AG09319 (cell line): ENCODE results near the gene SRP68.
"Not testable (repeated sequence)": the region's sequence is repeated elsewhere in the genome, so short reads cannot be mapped to it uniquely, and the experiment has no call there.

Experiments
- DNase-seq: peaks from one replicate; pipeline ENCODE4 v3.0.0-alpha.2; 2010; ENCODE audit warnings: low read depth; ENCODE audit errors: extremely low read depth
- TF ChIP-seq, protein P1 (sequence below): IDR thresholded peaks from 2 replicates; pipeline ENCODE4 v1.5.1; 2011; ENCODE audit warnings: low read depth, mild to moderate bottlenecking, inconsistent platforms, low read length, moderate library complexity

SRP68 gene

GRCh38 chr17:76074390-76075363 is 2.4 kb upstream of the SRP68 start, which contains the start of gene GALR2:
Gene GALR2, plus strand, starts transcription at chr17:76074781. Its CDS starts 103 bp downstream, at chr17:76074884.
- DNase-seq: no peak
- TF ChIP-seq, protein P1, sequence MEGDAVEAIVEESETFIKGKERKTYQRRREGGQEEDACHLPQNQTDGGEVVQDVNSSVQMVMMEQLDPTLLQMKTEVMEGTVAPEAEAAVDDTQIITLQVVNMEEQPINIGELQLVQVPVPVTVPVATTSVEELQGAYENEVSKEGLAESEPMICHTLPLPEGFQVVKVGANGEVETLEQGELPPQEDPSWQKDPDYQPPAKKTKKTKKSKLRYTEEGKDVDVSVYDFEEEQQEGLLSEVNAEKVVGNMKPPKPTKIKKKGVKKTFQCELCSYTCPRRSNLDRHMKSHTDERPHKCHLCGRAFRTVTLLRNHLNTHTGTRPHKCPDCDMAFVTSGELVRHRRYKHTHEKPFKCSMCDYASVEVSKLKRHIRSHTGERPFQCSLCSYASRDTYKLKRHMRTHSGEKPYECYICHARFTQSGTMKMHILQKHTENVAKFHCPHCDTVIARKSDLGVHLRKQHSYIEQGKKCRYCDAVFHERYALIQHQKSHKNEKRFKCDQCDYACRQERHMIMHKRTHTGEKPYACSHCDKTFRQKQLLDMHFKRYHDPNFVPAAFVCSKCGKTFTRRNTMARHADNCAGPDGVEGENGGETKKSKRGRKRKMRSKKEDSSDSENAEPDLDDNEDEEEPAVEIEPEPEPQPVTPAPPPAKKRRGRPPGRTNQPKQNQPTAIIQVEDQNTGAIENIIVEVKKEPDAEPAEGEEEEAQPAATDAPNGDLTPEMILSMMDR: no peak

- no peak for DNase-seq
- TF ChIP-seq, protein P1: no peak
These were observed 678 bp downstream of the SRP68 start for GRCh38 chr17:76071531-76072147.

DNA sequence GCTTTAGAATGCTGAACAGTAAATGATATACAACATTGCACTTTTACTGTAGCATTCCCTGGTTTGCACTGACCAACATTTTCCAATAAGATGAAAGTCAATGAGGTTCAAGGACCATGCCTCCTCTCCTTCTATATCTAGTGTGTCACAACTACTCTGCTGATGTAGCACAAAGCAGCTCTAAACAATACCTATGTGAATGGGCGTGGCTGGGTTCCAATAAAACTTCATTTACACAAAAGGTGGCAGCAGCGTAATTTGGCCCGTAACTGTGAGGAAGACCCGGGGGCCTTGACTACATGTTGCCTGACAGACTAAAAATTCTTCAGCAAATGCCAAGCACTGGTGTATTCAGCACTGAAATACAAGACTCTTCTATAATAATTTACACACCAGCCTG is 6.5 kb downstream of the SRP68 start:
- no peak for DNase-seq
- TF ChIP-seq, protein P1: no peak

DNA sequence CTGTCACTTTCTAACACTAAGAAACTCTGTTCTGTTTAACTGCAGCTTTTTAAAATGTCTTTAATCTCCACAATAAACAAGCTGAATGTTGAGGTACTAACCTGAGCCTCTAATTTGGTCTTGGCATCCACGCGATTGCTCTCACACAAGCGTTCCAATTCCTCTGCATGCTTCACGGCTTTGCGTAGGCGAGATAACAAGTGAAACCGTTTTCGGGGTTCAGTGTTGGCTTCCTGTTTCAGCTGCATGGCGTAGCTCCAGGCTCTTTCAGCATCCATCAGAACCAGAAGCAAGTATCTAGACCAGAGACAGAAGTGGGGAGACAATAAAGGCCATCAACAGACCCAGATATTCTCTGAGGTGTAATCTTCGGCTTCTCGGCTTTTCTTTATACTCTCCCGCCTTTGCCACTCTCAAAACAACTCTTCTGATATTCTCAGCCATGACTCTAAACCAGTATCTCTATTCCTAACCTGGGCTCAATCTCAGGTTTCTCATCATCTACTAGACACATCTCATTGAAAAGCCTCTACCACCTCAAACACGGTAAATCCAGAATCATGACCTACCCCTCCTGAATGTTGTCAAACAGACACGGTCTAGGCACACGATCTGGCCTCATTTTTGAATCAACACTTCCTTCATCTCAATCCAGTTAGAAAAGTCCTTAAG is 8.3 kb downstream of the SRP68 start:
- TF ChIP-seq, protein P1: no peak
- DNase-seq: no peak

DNA sequence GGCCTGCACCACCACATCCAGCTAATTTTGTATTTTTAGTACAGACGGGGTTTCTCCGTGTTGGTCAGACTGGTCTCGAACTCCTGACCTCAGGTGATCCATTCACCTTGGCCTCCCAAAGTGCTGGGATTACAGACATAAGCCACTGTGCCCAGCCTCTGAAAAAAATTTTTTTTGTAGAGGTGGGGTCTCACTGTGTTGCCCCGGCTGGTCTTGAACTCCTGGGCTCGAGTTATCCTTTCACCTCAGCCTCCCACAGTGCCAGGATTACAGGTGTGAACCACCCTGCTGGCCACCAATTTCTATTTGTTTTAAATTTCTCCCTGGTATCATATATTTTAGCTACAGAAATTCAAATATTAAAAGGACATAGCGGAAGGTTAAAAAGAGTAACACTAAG is 14.1 kb downstream of the SRP68 start:
- not testable (repeated sequence) for DNase-seq

GRCh38 chr17:76056882-76057281 is 15.4 kb downstream of the SRP68 start:
- DNase-seq: no peak
- TF ChIP-seq, protein P1: no peak

DNA sequence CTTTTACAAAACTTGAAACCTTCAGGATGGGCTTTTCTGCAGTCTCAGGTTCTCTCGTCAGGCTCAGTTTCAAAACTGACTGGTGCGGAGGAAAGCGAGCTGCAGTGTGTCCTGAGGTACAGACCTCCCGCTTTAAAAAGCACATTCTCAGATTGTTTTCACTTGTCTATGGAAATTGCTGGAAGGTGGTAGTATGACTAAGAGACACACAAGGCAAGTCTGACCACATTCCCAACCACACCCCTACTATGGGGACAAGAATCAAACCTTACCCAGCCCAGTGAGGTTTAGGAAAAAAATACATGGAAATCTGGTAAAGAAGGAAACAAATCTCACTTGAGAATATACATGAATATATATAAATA is 18.2 kb downstream of the SRP68 start:
- TF ChIP-seq, protein P1: no peak
- no peak for DNase-seq
